Left hindlimb (tissue), 1 donor: ENCODE results near the gene TCTA.

Source experiments
- DNase-seq: peaks from one replicate; pipeline ENCODE4 v3.0.0-alpha.2; 2018

Gene TCTA

GRCh38 chr3:49461443-49462171 lies 49.4 kb downstream of the TCTA start:
- DNase-seq = no peak

DNA sequence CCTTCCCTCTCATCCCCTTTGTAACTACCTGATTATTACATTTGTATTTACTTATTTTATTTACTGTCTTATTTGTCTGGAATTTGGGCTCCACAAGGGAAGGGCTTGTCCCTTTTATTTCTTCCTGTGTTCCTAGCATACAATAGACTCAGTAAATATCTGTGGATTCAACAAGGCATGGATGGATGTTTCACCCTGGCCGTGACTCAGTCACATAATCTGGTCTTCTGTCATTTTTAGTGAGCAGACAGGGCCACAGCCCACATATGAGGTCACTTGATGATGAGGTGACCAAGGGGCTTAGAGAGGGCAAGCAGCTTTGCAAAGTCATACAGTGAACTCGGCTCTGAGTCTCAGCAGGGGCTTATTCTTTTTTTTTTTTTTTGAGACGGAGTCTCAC lies 50.0 kb downstream of the TCTA start:
- DNase-seq = no peak

- peak; percentile 45 for DNase-seq
These were observed 53.2 kb downstream of the TCTA start for GRCh38 chr3:49465270-49466034.
